HEK293 (cell line): ENCODE measurements around the gene FOSL1.

Experiments
- FEZF1 ChIP-seq: fragments of 450-650 bp; formaldehyde crosslinking; IDR thresholded peaks from 2 replicates; pipeline ENCODE4 v1.5.1; 2016; ENCODE audit warnings: missing biosample characterization, missing genetic modification characterization
- KLF16 ChIP-seq: fragments of 450-650 bp; formaldehyde crosslinking; IDR thresholded peaks from 2 replicates; pipeline ENCODE4 v1.5.1; 2017; ENCODE audit warnings: missing biosample characterization, missing genetic modification characterization
- KLF8 ChIP-seq: fragments of 450-650 bp; formaldehyde crosslinking; IDR thresholded peaks from 2 replicates; pipeline ENCODE4 v1.5.1; 2016; ENCODE audit warnings: missing biosample characterization, missing genetic modification characterization
- PATZ1 ChIP-seq: fragments of 450-650 bp; formaldehyde crosslinking; IDR thresholded peaks from 2 replicates; pipeline ENCODE4 v1.5.1; 2016; ENCODE audit warnings: missing biosample characterization, missing genetic modification characterization
- PRDM2 ChIP-seq: fragments of 450-650 bp; formaldehyde crosslinking; IDR thresholded peaks from 2 replicates; pipeline ENCODE4 v1.5.1; 2016; ENCODE audit warnings: missing biosample characterization, missing genetic modification characterization, borderline replicate concordance
- RBAK ChIP-seq: fragments of 450-650 bp; formaldehyde crosslinking; IDR thresholded peaks from 2 replicates; pipeline ENCODE4 v1.5.1; 2016; ENCODE audit warnings: missing biosample characterization, missing genetic modification characterization
- SETDB1 ChIP-seq: IDR thresholded peaks from one replicate; pipeline ENCODE4 v1.6.1; 2017; ENCODE audit warnings: mild to moderate bottlenecking, low read length, moderate library complexity, mixed read lengths; ENCODE audit not compliant: insufficient read length
- ZBTB20 ChIP-seq: fragments of 450-650 bp; formaldehyde crosslinking; IDR thresholded peaks from 2 replicates; pipeline ENCODE4 v1.5.1; 2016; ENCODE audit warnings: missing biosample characterization, missing genetic modification characterization
- ZBTB21 ChIP-seq: fragments of 450-650 bp; formaldehyde crosslinking; IDR thresholded peaks from 2 replicates; pipeline ENCODE4 v1.5.1; 2017; ENCODE audit warnings: missing biosample characterization, missing genetic modification characterization
- ZFHX2 ChIP-seq: fragments of 450-650 bp; formaldehyde crosslinking; conservative IDR thresholded peaks from 2 replicates; pipeline ENCODE4 v1.5.1; 2016; ENCODE audit warnings: missing biosample characterization, missing genetic modification characterization
- ZNF132 ChIP-seq: fragments of 450-650 bp; formaldehyde crosslinking; IDR thresholded peaks from 2 replicates; pipeline ENCODE4 v1.5.1; 2017; ENCODE audit warnings: missing biosample characterization, missing genetic modification characterization, borderline replicate concordance
- ZNF133 ChIP-seq: fragments of 450-650 bp; formaldehyde crosslinking; IDR thresholded peaks from 2 replicates; pipeline ENCODE4 v1.5.1; 2016; ENCODE audit warnings: missing biosample characterization, missing genetic modification characterization
- ZNF155 ChIP-seq: fragments of 450-650 bp; formaldehyde crosslinking; IDR thresholded peaks from 2 replicates; pipeline ENCODE4 v1.5.1; 2016; ENCODE audit warnings: missing biosample characterization, missing genetic modification characterization
- ZNF266 ChIP-seq: fragments of 450-650 bp; formaldehyde crosslinking; IDR thresholded peaks from 2 replicates; pipeline ENCODE4 v1.5.1; 2016; ENCODE audit warnings: missing biosample characterization, missing genetic modification characterization, low read depth
- ZNF423 ChIP-seq: fragments of 450-650 bp; formaldehyde crosslinking; IDR thresholded peaks from 2 replicates; pipeline ENCODE4 v1.5.1; 2016; ENCODE audit warnings: missing biosample characterization, missing genetic modification characterization
- ZNF473 ChIP-seq: fragments of 450-650 bp; formaldehyde crosslinking; IDR thresholded peaks from 2 replicates; pipeline ENCODE4 v1.5.1; 2017; ENCODE audit warnings: missing biosample characterization, missing genetic modification characterization
- ZNF521 ChIP-seq: fragments of 450-650 bp; formaldehyde crosslinking; IDR thresholded peaks from 2 replicates; pipeline ENCODE4 v1.5.1; 2017; ENCODE audit warnings: missing biosample characterization, mild to moderate bottlenecking, missing genetic modification characterization
- ZNF585B ChIP-seq: fragments of 450-650 bp; formaldehyde crosslinking; IDR thresholded peaks from 2 replicates; pipeline ENCODE4 v1.5.1; 2016; ENCODE audit warnings: missing biosample characterization, missing genetic modification characterization
- ZNF624 ChIP-seq: fragments of 450-650 bp; formaldehyde crosslinking; IDR thresholded peaks from 2 replicates; pipeline ENCODE4 v1.5.1; 2017; ENCODE audit warnings: missing biosample characterization, missing genetic modification characterization
- ZNF701 ChIP-seq: fragments of 450-650 bp; formaldehyde crosslinking; IDR thresholded peaks from 2 replicates; pipeline ENCODE4 v1.5.1; 2016; ENCODE audit warnings: missing biosample characterization, missing genetic modification characterization
- ZNF76 ChIP-seq: fragments of 450-650 bp; formaldehyde crosslinking; IDR thresholded peaks from 2 replicates; pipeline ENCODE4; 2016; ENCODE audit warnings: low read depth, missing biosample characterization, missing genetic modification characterization, borderline replicate concordance
- ZNF768 ChIP-seq: fragments of 450-650 bp; formaldehyde crosslinking; IDR thresholded peaks from 2 replicates; pipeline ENCODE4 v1.5.1; 2018; ENCODE audit warnings: missing biosample characterization, mild to moderate bottlenecking, missing genetic modification characterization
- TF ChIP-seq, protein P1 (sequence below): fragments of 450-650 bp; formaldehyde crosslinking; IDR thresholded peaks from 2 replicates; pipeline ENCODE4 v1.5.1; 2017; ENCODE audit warnings: missing biosample characterization, mild to moderate bottlenecking, missing genetic modification characterization, moderate library complexity
- TF ChIP-seq, protein P2 (sequence below): fragments of 450-650 bp; formaldehyde crosslinking; IDR thresholded peaks from 2 replicates; pipeline ENCODE4 v1.5.1; 2016; ENCODE audit warnings: missing biosample characterization, missing genetic modification characterization
- TF ChIP-seq, protein P3 (sequence below): fragments of 450-650 bp; formaldehyde crosslinking; IDR thresholded peaks from 2 replicates; pipeline ENCODE4 v1.5.0; 2017; ENCODE audit warnings: missing biosample characterization, missing genetic modification characterization, borderline replicate concordance
- TF ChIP-seq, protein P4 (sequence below): fragments of 450-650 bp; formaldehyde crosslinking; IDR thresholded peaks from 2 replicates; pipeline ENCODE4 v1.5.1; 2016; ENCODE audit warnings: missing biosample characterization, missing genetic modification characterization

The FOSL1 gene

GRCh38 chr11:65919141-65919572 lies 19.0 kb upstream of the FOSL1 start, which contains the start of gene DRAP1 (continued):
- TF ChIP-seq ZNF155 (no peak), ZNF423 (tag by site-specific recombination) (no peak), ZNF624 (tag by site-specific recombination) (no peak), ZBTB21 (tag by site-specific recombination) (no peak), ZFHX2 (peak; percentile 67), ZNF266 (tag by site-specific recombination) (no peak), ZNF473 (no peak), ZNF701 (no peak), KLF16 (tag by site-specific recombination) (peak; percentile 95), ZNF521 (tag by site-specific recombination) (no peak), SETDB1 (no peak), ZBTB20 (tag by site-specific recombination) (no peak), RBAK (tag by site-specific recombination) (no peak), PATZ1 (peak; percentile 73), ZNF133 (no peak), FEZF1 (tag by site-specific recombination) (no peak), PRDM2 (tag by site-specific recombination) (no peak), ZNF768 (tag by site-specific recombination) (no peak), ZNF585B (tag by site-specific recombination) (no peak; the same call in 1 of the 2 replicates), ZNF76 (peak; percentile 54; the same call in 1 of the 2 replicates), ZNF132 (tag by site-specific recombination) (no peak), KLF8 (tag by site-specific recombination) (peak; percentile 93)
- TF ChIP-seq, protein P1, sequence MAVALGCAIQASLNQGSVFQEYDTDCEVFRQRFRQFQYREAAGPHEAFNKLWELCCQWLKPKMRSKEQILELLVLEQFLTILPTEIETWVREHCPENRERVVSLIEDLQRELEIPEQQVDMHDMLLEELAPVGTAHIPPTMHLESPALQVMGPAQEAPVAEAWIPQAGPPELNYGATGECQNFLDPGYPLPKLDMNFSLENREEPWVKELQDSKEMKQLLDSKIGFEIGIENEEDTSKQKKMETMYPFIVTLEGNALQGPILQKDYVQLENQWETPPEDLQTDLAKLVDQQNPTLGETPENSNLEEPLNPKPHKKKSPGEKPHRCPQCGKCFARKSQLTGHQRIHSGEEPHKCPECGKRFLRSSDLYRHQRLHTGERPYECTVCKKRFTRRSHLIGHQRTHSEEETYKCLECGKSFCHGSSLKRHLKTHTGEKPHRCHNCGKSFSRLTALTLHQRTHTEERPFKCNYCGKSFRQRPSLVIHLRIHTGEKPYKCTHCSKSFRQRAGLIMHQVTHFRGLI (tag by site-specific recombination), result no peak
- TF ChIP-seq, protein P2, sequence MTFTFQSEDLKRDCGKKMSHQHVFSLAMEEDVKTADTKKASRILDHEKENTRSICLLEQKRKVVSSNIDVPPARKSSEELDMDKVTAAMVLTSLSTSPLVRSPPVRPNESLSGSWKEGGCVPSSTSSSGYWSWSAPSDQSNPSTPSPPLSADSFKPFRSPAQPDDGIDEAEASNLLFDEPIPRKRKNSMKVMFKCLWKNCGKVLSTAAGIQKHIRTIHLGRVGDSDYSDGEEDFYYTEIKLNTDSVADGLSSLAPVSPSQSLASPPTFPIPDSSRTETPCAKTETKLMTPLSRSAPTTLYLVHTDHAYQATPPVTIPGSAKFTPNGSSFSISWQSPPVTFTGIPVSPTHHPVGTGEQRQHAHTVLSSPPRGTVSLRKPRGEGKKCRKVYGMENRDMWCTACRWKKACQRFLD (tag by site-specific recombination), result no peak
- TF ChIP-seq, protein P3, sequence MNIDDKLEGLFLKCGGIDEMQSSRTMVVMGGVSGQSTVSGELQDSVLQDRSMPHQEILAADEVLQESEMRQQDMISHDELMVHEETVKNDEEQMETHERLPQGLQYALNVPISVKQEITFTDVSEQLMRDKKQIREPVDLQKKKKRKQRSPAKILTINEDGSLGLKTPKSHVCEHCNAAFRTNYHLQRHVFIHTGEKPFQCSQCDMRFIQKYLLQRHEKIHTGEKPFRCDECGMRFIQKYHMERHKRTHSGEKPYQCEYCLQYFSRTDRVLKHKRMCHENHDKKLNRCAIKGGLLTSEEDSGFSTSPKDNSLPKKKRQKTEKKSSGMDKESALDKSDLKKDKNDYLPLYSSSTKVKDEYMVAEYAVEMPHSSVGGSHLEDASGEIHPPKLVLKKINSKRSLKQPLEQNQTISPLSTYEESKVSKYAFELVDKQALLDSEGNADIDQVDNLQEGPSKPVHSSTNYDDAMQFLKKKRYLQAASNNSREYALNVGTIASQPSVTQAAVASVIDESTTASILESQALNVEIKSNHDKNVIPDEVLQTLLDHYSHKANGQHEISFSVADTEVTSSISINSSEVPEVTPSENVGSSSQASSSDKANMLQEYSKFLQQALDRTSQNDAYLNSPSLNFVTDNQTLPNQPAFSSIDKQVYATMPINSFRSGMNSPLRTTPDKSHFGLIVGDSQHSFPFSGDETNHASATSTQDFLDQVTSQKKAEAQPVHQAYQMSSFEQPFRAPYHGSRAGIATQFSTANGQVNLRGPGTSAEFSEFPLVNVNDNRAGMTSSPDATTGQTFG, result peak; percentile 36; the same call in 1 of the 2 replicates
- TF ChIP-seq, protein P4, sequence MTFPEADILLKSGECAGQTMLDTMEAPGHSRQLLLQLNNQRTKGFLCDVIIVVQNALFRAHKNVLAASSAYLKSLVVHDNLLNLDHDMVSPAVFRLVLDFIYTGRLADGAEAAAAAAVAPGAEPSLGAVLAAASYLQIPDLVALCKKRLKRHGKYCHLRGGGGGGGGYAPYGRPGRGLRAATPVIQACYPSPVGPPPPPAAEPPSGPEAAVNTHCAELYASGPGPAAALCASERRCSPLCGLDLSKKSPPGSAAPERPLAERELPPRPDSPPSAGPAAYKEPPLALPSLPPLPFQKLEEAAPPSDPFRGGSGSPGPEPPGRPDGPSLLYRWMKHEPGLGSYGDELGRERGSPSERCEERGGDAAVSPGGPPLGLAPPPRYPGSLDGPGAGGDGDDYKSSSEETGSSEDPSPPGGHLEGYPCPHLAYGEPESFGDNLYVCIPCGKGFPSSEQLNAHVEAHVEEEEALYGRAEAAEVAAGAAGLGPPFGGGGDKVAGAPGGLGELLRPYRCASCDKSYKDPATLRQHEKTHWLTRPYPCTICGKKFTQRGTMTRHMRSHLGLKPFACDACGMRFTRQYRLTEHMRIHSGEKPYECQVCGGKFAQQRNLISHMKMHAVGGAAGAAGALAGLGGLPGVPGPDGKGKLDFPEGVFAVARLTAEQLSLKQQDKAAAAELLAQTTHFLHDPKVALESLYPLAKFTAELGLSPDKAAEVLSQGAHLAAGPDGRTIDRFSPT (tag by site-specific recombination), result no peak
